ENCODE results near the gene HES1. TPM values are rescaled to one million over a fixed set of nuclear protein-coding genes. Genes with fewer than 3 reads are reported as not detected.

HES1 gene
- total and polyA plus RNA-seq, 12 donors = 12.4 to 59.3 (median 33.2) TPM

GRCh38 chr3:194136519-194137007 is 615 bp downstream of the HES1 start:
- H3K4me1 ChIP-seq (replicated peaks in 1 of 2) = peaks cover 10 to 45% of the 10 kb centered on the region in 2 donors

GRCh38 chr3:194137008-194137505 is 1.1 kb downstream of the HES1 start:
- intact Hi-C loops (cut with DNase I) = loop anchor here in 1 of 2 donors (5.0 to 10.0 kb wide), 3 partner anchors 132 to 350 kb away; no protein-coding TSS in a partner anchor
- H3K36me3 ChIP-seq (replicated peaks in 1 of 2) = no peaks in the 10 kb centered on the region
- H3K4me1 ChIP-seq (replicated peaks in 1 of 2) = peaks cover 15 to 49% of the 10 kb centered on the region in 2 donors
- peak overlapping the region; percentile 50 to 97 (median 88) for H3K27ac ChIP-seq
- TF ChIP-seq POLR2A (IDR thresholded peaks at IDR 0.05) = no peak
- no peak for TF ChIP-seq CTCF (IDR thresholded peaks at IDR 0.05)
- H3K4me3 ChIP-seq = peak overlapping the region; percentile 27 to 85 (median 56)
- peak in 5 of 7 donors; percentile 47 to 85 (median 71) for DNase-seq
- WGBS, 4 donors = 0 to 1% (median 0%) methylated on average over 15 to 34 of the region's 34 CpGs
- H3K9me3 ChIP-seq (replicated peaks in 1 of 3) = no peaks in the 10 kb centered on the region
- H3K27me3 ChIP-seq = no peaks in the 10 kb centered on the region

More at GRCh38 chr3:194136519-194137007, 615 bp downstream of the HES1 start:
- Histone ChIP-seq H3K36me3 (replicated peaks in 1 of 2) (no peaks in the 10 kb centered on the region), H3K9me3 (replicated peaks in 1 of 3) (no peaks in the 10 kb centered on the region), H3K27ac (peak overlapping the region; percentile 50 to 97 (median 88)), H3K27me3 (no peaks in the 10 kb centered on the region), H3K4me3 (peak overlapping the region; percentile 27 to 85 (median 56))
- intact Hi-C loops (cut with DNase I) = loop anchor here in 1 of 2 donors (5.0 to 10.0 kb wide), 3 partner anchors 132 to 349 kb away; no protein-coding TSS in a partner anchor
- no peak for DNase-seq
- TF ChIP-seq POLR2A (IDR thresholded peaks at IDR 0.05) = no peak
- TF ChIP-seq CTCF (IDR thresholded peaks at IDR 0.05) = no peak
- 0 to 3% (median 1%) methylated on average over 12 to 17 of the region's 17 CpGs for WGBS, 4 donors

- TF ChIP-seq POLR2A (IDR thresholded peaks at IDR 0.05) = peak in 1 of 2 donors; percentile 75
- TF ChIP-seq CTCF (IDR thresholded peaks at IDR 0.05) = peak in 3 of 6 experiments; percentile 22 to 50 (median 23)
- H3K4me1 ChIP-seq (replicated peaks in 1 of 2) = peaks cover 22 to 57% of the 10 kb centered on the region in 2 donors
- H3K9me3 ChIP-seq (replicated peaks in 1 of 3) = no peaks in the 10 kb centered on the region
- no peaks in the 10 kb centered on the region for H3K27me3 ChIP-seq
- intact Hi-C loops (cut with DNase I) = loop anchor here in 1 of 2 donors (5.0 to 10.0 kb wide), 3 partner anchors 133 to 350 kb away; no protein-coding TSS in a partner anchor
- H3K27ac ChIP-seq = peak overlapping the region; percentile 50 to 97 (median 88)
- peak overlapping the region; percentile 27 to 85 (median 56) for H3K4me3 ChIP-seq
- peak; percentile 75 to 88 (median 84) for DNase-seq
- H3K36me3 ChIP-seq (replicated peaks in 1 of 2) = no peaks in the 10 kb centered on the region
- WGBS, 4 donors = 5 to 48% (median 16%) methylated on average over 5 to 69 of the region's 69 CpGs
These were observed 1.8 kb downstream of the HES1 start for GRCh38 chr3:194137506-194138474.

- H3K4me3 ChIP-seq = peak overlapping the region in 1 of 4 donors; percentile 85
- no peaks in the 10 kb centered on the region for H3K36me3 ChIP-seq (replicated peaks in 1 of 2)
- WGBS, 4 donors = 57 to 68% (median 64%) methylated on average over 4 of the region's 4 CpGs
- H3K27me3 ChIP-seq = no peaks in the 10 kb centered on the region
- no peak for DNase-seq
- TF ChIP-seq POLR2A (IDR thresholded peaks at IDR 0.05) (no peak), CTCF (IDR thresholded peaks at IDR 0.05) (no peak)
- H3K27ac ChIP-seq = peak overlapping the region in 3 of 5 donors; percentile 30 to 97 (median 80)
- intact Hi-C loops (cut with DNase I) = loop anchor here in 1 of 2 donors (5.0 to 10.0 kb wide), 3 partner anchors 134 to 351 kb away; no protein-coding TSS in a partner anchor
- peaks cover 19 to 53% of the 10 kb centered on the region in 2 donors for H3K4me1 ChIP-seq (replicated peaks in 1 of 2)
- no peaks in the 10 kb centered on the region for H3K9me3 ChIP-seq (replicated peaks in 1 of 3)
These were observed 2.8 kb downstream of the HES1 start for GRCh38 chr3:194138732-194139070.

Measured in adrenal gland (tissue), 12 donors.